Stimulated activated CD4-positive, alpha-beta T cell treated with anti-CD3 and anti-CD28 coated beads, TNF-alpha, amount 100 ng/mL, for 48 hours (primary cell): ENCODE data around the gene ITIH5.

Source experiments
- DNase-seq, 3 donors: peaks; one replicate each; pipeline ENCODE4 v3.0.0-alpha.2; 2020; ENCODE audit warnings: low read depth in 3 of 3

ITIH5 gene

DNA sequence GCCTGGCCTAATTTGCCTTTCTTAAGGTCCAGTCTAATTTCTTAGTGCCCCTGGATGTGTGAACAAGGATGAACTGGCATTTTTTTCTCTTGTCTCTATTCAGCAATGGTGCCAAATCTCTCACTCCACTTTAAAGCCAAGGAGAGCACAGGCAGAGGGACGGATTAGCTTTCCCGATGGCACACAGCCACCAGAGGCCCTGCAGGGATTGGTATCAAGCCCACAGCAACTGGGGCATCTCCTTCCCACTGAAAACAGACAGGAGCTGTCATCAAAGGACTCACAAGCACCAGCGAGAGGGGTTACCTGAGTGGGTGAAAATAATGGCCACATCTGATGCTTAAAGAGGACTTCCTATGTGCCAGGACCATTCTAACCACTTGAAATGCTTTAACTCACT, 83.1 kb downstream of the ITIH5 start:
- DNase-seq: no peak

DNA sequence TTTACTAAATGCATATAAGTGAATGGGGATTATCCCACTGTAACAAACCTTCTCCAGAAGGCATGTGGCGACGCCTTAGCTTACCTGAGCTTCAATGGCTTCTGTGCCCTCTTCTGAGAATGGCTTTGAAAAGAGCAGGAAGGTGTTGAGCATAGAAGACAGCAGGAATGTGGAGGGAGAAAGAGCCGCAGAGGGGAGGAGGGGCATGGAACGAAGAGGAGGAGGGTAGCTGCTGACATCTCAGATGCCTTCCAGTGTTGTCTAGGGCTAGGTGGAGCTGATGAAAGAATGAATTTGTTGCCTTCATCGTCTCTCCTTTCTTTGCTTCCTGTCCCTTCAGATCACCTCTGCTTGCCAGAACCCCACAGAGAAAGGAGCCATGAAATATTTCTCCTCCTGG, 86.2 kb downstream of the ITIH5 start:
- no peak for DNase-seq

- DNase-seq: no peak
These were observed 87.1 kb downstream of the ITIH5 start for GRCh38 chr10:7579681-7580080.

- no peak for DNase-seq
These were observed 89.2 kb downstream of the ITIH5 start for GRCh38 chr10:7577579-7577978.

DNA sequence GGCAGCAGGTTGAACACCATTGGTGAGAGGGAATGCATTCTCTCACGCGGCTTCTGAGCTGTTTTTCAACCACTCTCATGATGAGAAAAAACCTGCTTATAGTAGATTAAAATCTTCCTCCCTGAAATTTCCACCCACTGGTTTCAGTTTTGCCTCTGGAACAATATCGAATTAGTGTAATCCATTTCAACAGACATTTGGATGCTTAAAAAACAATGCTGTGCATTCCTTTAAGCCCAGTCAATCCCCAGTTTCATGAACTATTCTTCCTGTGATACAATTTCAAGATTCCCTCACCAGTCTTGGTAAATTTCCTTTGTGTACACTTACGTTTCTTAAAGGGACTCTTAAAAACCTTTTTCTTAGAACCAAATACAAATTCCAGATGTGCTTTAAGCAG, 89.6 kb downstream of the ITIH5 start:
- no peak for DNase-seq

DNA sequence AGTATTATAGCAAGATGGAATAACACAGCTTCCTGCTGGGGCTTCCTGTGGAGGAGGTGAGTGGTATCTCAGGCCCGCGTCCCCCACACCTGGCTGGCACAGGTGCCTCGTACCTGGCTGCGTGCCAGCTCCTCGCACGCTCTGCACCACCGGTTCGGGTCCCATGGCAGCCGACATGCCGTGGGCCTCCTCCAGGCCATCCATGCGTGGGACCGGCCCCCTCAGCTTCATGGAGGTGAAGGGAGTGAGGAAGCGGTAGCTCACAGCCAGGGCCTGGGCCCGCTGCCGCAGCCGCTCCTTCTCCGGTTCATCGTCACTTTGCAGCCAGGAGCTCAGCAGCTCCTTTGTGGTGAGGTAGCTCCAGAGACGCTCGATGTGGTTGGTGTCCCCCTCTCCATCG, 90.4 kb downstream of the ITIH5 start:
- no peak for DNase-seq

DNA sequence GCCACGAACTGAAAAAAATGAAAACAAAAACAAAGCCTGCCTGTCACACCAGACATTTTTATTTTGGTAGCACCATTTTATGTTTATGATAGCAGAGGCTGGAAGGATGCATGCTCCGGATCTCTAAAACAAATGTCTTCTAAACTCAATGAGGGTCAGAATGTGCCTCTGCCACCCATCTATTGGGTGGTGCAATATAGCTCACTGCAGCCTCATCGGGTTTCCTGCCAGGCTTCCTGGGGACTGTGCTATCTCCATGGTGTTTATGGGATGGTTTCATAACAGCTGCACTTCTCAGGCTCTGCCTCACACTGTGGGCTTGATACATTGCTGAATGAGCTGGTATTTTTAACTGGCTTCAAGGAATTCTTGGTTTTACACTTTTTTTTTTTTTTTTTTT, 94.4 kb downstream of the ITIH5 start:
- DNase-seq: no peak

GRCh38 chr10:7571981-7572380, 94.8 kb downstream of the ITIH5 start:
- DNase-seq: no peak

DNA sequence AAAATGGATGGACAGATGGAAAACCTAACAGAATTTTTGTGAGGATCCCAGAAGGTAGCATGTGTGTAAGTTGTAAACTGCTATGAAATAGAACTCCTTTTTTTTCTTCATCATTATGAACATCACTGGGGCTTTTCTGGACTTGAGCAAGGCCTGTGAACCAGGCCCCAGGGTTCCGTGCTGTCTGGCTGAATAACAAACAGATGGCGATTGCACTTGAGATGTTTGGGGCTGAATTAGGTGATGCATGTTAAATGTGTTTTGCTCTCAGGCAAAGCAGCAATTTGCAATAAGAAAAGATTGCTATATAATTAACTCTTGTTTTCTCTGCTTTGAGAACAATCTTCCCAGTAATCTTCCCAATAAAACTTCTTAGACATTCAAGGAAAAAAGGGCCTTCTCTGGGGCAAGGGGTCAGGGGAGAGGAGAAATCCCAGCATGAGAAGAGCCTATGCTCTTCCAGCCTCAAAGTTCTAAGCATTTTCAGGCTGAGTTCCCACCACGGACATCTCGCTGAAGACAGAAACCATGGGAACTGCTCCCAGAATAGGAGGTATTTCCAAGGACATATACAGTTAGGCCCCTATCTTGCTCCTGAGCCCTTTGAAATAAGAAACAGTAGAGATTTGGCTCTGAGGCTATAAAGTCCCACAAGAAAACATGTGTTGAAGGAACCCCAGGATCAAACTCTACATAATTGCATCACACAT, 98.7 kb downstream of the ITIH5 start:
- no peak for DNase-seq

DNA sequence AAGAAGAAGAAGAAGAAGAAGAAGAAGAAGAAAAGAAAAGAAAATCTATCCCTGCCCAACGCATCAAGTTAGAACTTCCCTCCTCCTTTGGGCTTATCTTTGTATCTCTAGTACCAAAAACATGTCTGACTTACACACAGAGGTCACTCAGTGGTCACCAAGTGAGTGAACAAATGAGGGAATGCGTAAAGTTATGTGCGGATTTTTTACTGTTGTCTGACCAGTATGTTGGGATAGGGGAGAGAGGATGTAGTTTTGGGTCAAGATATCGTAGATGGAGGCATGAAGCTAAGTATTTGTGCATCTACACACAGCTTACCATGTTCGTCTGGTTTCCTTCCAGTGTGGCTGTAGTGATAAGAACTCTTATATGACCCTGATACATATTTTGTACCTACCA, 99.9 kb downstream of the ITIH5 start:
- DNase-seq: no peak

GRCh38 chr10:7565871-7566270, 100.9 kb downstream of the ITIH5 start:
- no peak for DNase-seq

DNA sequence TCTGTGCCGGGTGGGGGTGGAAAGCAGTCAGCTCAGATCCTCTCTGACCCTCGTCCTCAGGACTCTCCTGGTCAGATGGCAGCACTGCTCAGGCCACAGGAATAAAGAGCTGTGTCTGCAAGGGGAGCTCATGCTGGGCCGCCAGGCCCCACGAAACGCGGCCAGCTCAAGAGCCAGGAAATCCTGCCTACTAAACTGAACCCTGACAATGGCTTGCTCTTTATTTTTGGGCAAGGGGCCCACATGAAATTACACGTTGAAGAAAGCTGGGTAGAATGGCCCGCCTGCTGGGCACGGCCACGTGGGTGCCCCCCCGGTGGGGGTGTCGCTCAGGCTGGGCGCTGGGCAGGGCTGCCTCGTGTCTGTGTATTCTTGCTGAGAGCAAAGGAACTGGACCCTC, 103.0 kb downstream of the ITIH5 start:
- no peak for DNase-seq

- DNase-seq: no peak
These were observed 103.4 kb downstream of the ITIH5 start for GRCh38 chr10:7563368-7563767.

GRCh38 chr10:7561985-7562384, 104.8 kb downstream of the ITIH5 start:
- no peak for DNase-seq

DNA sequence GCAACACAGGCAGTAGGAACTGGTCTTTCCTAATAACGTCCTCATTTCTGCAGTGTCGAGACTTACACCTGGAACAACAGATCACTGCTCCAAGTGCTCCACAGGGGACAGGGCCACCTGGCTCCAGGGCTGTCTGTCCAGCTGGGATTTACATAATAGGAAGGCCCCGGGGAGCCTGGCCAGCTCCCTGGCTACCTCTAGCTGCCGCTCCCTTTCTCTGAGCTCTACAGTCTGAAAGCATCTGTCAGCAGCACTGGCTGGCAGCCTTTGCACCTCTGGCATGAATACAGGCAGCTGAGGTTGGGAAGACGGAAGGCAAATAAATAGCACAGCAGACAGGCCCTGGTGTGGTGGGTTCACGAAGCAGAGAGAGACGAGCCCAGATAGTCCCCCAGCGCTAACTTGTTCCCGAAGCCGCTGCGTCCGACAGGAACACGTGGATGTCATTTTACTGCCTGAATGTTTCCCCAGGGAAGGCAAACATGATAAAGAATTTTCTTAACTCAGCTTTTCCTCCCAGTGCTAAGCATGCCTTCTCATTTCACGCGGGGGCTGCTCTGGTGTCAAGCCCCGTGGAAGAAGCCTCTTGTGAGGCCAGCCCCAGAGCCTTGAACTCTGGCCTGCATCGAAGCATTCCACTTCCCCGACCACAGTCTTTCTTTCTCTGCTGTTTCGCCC, 105.4 kb downstream of the ITIH5 start:
- no peak for DNase-seq

- DNase-seq: no peak
These were observed 106.2 kb downstream of the ITIH5 start for GRCh38 chr10:7560519-7560918.

DNA sequence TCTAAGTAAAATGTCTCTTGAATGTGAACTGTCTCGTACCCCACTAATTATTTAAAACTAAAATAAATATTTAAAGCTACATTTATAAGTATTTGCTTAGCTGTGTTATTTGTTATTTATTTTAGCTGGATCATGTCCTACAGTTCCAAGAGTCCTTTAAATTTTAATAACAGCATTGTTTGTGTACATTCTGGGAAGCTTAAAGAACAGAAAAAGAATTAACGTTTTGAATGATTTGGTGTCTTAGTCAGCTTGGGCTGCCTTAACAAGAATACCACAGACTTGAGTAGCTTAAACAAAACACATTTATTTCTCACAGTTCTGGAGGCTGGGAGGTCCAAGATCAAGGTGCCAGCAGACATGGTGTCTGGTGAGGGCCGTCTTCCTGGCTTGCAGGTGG, 107.4 kb downstream of the ITIH5 start:
- no peak for DNase-seq

- DNase-seq: no peak
These were observed 108.7 kb downstream of the ITIH5 start for GRCh38 chr10:7558036-7558435.

DNA sequence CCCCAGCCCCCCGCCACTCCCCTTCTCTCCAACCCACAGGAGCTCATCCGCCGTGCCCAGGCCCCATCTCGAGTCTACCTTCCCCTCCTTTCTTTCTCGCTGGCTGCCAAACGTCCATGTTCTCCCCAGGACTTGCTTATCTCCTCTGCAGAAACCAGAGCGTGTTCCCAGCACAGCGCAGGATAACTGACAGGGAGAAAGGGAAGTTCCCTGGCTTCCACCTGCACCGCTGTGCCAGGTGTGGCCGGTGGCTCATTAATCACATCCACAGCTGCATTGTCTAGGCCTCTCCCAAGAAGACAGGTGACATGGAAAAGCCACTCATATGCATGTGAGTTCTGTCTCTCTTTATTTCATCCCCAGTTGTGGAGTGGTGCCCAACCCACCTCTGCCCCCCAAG, 113.2 kb downstream of the ITIH5 start:
- DNase-seq: no peak

- DNase-seq: no peak
These were observed 114.6 kb downstream of the ITIH5 start for GRCh38 chr10:7551950-7552716.

DNA sequence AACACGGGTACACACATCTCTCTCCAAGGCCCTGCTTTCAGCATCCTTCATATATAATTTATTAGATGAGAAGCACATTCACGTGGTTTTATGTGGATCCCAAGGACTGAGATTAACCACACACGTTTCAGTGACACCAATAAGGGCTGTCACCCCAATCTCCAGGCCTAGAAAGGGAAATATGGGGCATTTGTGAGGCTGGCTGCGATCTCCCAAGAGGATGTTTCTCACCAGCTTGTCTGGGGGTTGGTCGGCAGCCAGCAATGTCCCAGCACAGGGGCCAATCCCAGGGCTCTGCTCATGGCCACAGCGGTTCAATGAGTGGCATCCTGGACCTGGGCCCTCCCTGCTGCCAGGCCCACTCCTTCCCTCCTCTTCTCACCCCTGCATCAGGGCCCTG, 115.5 kb downstream of the ITIH5 start:
- DNase-seq: no peak

DNA sequence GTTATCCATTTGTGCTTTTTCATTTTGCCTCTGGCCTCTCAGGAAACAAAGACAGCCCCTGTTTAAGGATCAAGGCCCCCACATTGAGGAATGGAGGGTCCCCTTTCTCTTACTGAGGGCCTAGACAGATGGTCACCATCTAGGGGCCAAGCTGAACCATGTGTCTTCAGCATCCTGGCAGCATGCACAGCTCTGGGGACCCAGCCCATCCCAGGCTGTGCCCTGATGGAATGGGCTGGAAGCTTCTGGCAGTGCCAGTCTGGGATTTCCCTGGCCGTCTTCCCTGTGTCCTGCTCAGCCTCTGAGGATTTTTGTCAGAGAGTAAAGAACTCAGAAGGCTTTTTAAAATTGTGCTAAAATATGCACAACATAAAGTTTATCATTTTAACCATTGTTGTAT, 116.8 kb downstream of the ITIH5 start:
- DNase-seq: no peak

GRCh38 chr10:7547829-7548228, 118.9 kb downstream of the ITIH5 start:
- DNase-seq: no peak
